Neutrophil (primary cell): ENCODE measurements around the gene MYH9.

Source experiments
- H3K27ac ChIP-seq: fragments of 200-600 bp; sonication (generic); 2 replicates; pipeline ENCODE4 v1.5.1; 2016; ENCODE audit warnings: mild to moderate bottlenecking, moderate library complexity
- H3K27me3 ChIP-seq: fragments of 200-600 bp; sonication (generic); 2 replicates; pipeline ENCODE4 v1.6.0; 2016; ENCODE audit warnings: mild to moderate bottlenecking
- H3K36me3 ChIP-seq: fragments of 200-600 bp; sonication (generic); 2 replicates; pipeline ENCODE4 v1.5.1; 2017
- H3K4me1 ChIP-seq, 2 experiments: fragments of 200-600 bp in 1 of 2; sonication (generic) in 1 of 2; 1 replicate in 1 of 2; 2 replicates in 1 of 2; pipeline versions ENCODE4 v1.5.1 to v1.6.1; 2013 to 2016; ENCODE audit warnings: low read depth in 1 of 2, low read length in 1 of 2, mild to moderate bottlenecking in 1 of 2, moderate library complexity in 1 of 2; ENCODE audit not compliant: control insufficient read depth in 1 of 2, insufficient read depth in 1 of 2
- H3K4me3 ChIP-seq, 2 experiments: fragments of 200-600 bp in 1 of 2; sonication (generic) in 1 of 2; 1 replicate in 1 of 2; 2 replicates in 1 of 2; pipeline ENCODE4 v1.5.1; 2013 to 2016; ENCODE audit warnings: low read depth in 1 of 2, low read length in 1 of 2, mild to moderate bottlenecking in 1 of 2, moderate library complexity in 1 of 2
- H3K9me3 ChIP-seq: fragments of 200-600 bp; sonication (generic); 2 replicates; pipeline ENCODE4 v1.5.1; 2016
- TF ChIP-seq, protein P1 (sequence below): fragments of 200-600 bp; sonication (generic); IDR thresholded peaks from 2 replicates; pipeline ENCODE4 v1.5.1; 2016; ENCODE audit warnings: antibody characterized with exemption

The MYH9 gene

GRCh38 chr22:36374603-36375024 is 13.2 kb downstream of the MYH9 start:
- Histone ChIP-seq H3K4me3 (peak overlapping the region; percentile 64 to 73), H3K27ac (peak overlapping the region; percentile 99), H3K4me1 (peaks cover 99 to 100% of the 10 kb centered on the region in 2 experiments), H3K36me3 (peaks cover 21% of the 10 kb centered on the region), H3K9me3 (no peaks in the 10 kb centered on the region), H3K27me3 (no peaks in the 10 kb centered on the region)
- TF ChIP-seq, protein P1, sequence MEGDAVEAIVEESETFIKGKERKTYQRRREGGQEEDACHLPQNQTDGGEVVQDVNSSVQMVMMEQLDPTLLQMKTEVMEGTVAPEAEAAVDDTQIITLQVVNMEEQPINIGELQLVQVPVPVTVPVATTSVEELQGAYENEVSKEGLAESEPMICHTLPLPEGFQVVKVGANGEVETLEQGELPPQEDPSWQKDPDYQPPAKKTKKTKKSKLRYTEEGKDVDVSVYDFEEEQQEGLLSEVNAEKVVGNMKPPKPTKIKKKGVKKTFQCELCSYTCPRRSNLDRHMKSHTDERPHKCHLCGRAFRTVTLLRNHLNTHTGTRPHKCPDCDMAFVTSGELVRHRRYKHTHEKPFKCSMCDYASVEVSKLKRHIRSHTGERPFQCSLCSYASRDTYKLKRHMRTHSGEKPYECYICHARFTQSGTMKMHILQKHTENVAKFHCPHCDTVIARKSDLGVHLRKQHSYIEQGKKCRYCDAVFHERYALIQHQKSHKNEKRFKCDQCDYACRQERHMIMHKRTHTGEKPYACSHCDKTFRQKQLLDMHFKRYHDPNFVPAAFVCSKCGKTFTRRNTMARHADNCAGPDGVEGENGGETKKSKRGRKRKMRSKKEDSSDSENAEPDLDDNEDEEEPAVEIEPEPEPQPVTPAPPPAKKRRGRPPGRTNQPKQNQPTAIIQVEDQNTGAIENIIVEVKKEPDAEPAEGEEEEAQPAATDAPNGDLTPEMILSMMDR: no peak

DNA sequence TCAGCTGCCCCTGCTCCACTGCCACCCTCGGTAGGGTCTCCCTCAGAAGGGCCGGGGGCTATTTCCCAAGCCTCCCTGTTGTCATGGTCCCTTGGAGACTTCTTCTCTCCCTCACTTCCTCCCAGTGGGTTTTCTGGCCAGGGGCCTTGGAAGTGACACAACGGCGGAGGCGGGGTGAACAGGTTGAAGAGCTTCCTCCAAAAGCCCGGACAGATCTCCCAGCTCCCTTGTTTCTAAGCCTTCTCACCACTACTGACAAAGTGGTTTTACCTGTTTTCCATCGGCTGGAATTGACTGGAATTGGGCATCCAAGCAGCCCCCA is 14.5 kb downstream of the MYH9 start:
- TF ChIP-seq, protein P1: no peak
- peaks cover 27% of the 10 kb centered on the region for H3K36me3 ChIP-seq
- peak overlapping the region; percentile 64 to 73 for H3K4me3 ChIP-seq
- no peaks in the 10 kb centered on the region for H3K27me3 ChIP-seq
- no peaks in the 10 kb centered on the region for H3K9me3 ChIP-seq
- H3K27ac ChIP-seq: peak overlapping the region; percentile 99
- peaks cover 100% of the 10 kb centered on the region in 2 experiments for H3K4me1 ChIP-seq

- TF ChIP-seq, protein P1: no peak
- H3K27me3 ChIP-seq: no peaks in the 10 kb centered on the region
- peaks cover 100% of the 10 kb centered on the region in 2 experiments for H3K4me1 ChIP-seq
- H3K27ac ChIP-seq: peak overlapping the region; percentile 99
- H3K4me3 ChIP-seq: peak overlapping the region; percentile 64 to 73
- H3K9me3 ChIP-seq: no peaks in the 10 kb centered on the region
- peaks cover 35% of the 10 kb centered on the region for H3K36me3 ChIP-seq
Observed at GRCh38 chr22:36371920-36372319, 15.8 kb downstream of the MYH9 start.

DNA sequence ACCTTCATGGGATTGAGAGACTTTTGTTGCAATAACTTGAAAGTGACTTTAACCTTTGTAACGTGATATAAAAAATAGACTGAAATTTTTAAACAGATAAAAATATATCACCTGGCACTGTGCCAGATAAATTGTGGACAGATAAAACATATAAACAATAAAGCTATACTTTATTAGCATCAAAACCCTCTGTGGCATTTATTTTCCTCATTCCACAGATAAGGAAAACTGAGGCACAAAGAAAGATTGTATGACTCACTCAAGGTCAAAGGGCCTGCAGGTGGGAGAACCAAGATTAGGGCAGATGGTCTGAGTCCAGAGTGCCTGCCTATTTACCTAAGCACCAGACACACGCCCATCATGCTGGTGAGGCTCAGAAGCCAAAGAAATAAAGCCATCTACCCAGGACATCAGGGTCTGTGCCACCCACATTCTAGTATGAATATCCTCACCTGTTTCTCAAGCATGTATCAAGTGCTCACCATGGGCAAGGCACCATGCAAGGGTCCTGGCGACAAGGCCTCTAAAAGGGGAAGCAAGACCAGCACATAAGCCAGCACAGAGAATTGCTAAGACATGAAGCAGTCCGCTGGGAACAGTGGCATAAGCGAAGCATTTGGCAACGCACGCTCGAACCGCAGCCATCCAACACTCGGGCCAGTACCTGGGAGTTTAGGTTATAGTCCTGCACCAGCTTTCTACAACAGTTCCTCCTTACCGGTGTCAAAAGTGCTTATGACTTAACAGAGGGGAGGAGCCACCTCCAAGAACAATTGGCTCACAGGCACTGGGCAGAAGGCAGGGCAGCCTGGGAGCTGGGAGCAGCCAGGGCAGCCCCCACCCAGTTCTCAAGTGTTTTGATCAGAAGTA is 17.6 kb downstream of the MYH9 start:
- Histone ChIP-seq H3K36me3 (peaks cover 34% of the 10 kb centered on the region), H3K27ac (peak overlapping the region; percentile 99), H3K9me3 (no peaks in the 10 kb centered on the region), H3K27me3 (no peaks in the 10 kb centered on the region), H3K4me1 (peaks cover 100% of the 10 kb centered on the region in 2 experiments), H3K4me3 (peak overlapping the region; percentile 64 to 73)
- TF ChIP-seq, protein P1: no peak

DNA sequence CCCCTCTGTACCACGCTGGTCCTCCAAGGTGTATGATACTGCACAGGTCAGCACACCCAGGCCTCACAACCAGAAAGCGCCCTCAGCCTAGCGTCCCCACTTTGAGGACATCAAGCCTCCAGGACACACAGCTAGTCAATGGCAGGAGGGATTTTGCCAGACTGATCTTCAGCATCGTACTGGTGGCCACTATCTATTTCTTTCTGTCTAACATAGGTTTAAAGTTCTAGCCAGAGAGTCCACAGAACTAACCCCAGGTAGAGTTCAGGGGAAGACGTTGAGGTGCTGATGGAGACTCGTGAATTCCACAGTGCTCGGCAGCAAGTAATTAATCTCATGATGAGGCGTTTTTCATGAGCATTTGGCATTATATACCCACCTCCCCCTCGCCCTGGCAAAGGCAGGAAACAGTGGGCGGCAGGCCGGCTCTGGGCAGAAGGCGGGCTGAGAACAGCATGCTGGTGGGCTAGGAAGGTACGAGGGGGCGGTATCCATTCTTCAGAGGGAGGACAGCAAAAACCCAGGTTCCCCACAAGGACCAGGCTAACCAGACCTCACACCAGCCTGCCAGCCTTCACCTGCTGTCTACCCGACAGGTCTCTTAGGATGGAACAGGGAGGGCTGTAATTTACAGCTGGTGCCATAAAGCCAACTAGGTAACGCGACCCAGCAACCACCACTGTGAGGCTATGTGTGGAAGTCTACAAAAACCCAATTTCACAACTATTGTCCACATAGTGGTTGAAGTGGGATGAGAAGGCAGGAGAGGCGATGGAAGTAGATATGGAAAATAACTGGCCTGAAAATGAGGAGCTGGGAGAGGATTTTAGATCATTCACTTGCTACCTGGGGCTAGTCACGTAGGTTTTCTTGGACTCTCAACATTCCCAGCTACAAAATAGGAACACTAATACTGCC is 18.5 kb downstream of the MYH9 start:
- TF ChIP-seq, protein P1: no peak
- Histone ChIP-seq H3K4me3 (peak overlapping the region; percentile 64 to 73), H3K27ac (peak overlapping the region; percentile 99), H3K9me3 (no peaks in the 10 kb centered on the region), H3K27me3 (no peaks in the 10 kb centered on the region), H3K36me3 (peaks cover 29% of the 10 kb centered on the region), H3K4me1 (peaks cover 99 to 100% of the 10 kb centered on the region in 2 experiments)
